Naive thymus-derived CD8-positive, alpha-beta T cell (primary cell): ENCODE data around the gene APOBEC3B. TPM values are rescaled to one million over a fixed set of nuclear protein-coding genes. Genes with fewer than 3 reads are reported as not detected.
"Not testable (repeated sequence)": the region's sequence is repeated elsewhere in the genome, so short reads cannot be mapped to it uniquely, and the experiment has no call there.

Source experiments
- ATAC-seq, 2 donors: fragments of 150-1000 bp; cut with Tn5 transposase in 1 of 2; sonication (Bioruptor Pico), chemical (Tn5 transposase) in 1 of 2; 1 replicate in 1 of 2; 2 replicates in 1 of 2; pipeline ENCODE4 v1.10.0; 2021; ENCODE audit warnings: mild to moderate bottlenecking in 2 of 2, moderate library complexity in 2 of 2
- POLR2A ChIA-PET: fragments of 350-600 bp; sonication (Branson Sonifier 250); formaldehyde crosslinking; loops from one replicate; lab custom pipeline; 2021; ENCODE audit warnings: antibody characterized with exemption; lab: Charles Lee
- DNase-seq, 10 donors: peaks; one replicate each; pipeline versions ENCODE4 v3.0.0 to v3.0.0-alpha.2; 2020 to 2022
- H3K27ac Mint-ChIP-seq, 10 donors: one replicate each; pipeline ENCODE4 v1.8.0; 2020 to 2022; ENCODE audit warnings: mild to moderate bottlenecking in 10 of 10, mixed read lengths in 10 of 10, moderate library complexity in 4 of 10, inconsistent platforms in 1 of 10
- H3K27me3 Mint-ChIP-seq, 5 donors: one replicate each; pipeline ENCODE4 v1.8.0; 2021 to 2022; ENCODE audit warnings: mixed read lengths in 5 of 5
- H3K36me3 Mint-ChIP-seq, 3 donors: one replicate each; pipeline ENCODE4 v1.8.0; 2020 to 2022; ENCODE audit warnings: mixed read lengths in 3 of 3, mild to moderate bottlenecking in 2 of 3, inconsistent platforms in 1 of 3
- H3K4me1 Mint-ChIP-seq, 4 donors: one replicate each; pipeline ENCODE4 v1.8.0; 2021 to 2022; ENCODE audit warnings: mixed read lengths in 4 of 4
- H3K4me3 Mint-ChIP-seq, 10 donors: one replicate each; pipeline ENCODE4 v1.8.0; 2020 to 2022; ENCODE audit warnings: mild to moderate bottlenecking in 10 of 10, mixed read lengths in 10 of 10, moderate library complexity in 6 of 10, inconsistent platforms in 1 of 10
- H3K9me3 Mint-ChIP-seq, 9 donors: one replicate each; pipeline ENCODE4 v1.8.0; 2020 to 2022; ENCODE audit warnings: mixed read lengths in 9 of 9, mild to moderate bottlenecking in 3 of 9, inconsistent platforms in 1 of 9, moderate library complexity in 1 of 9
- polyA plus RNA-seq, 3 donors: library from polyadenylated mRNA; unstranded; fragments of 300-500 nt; fragmentation: Illumina TruSeq; gene quantifications; one replicate each; pipeline ENCODE4 v1.2.3, GENCODE V29; 2021
- total RNA-seq, 8 experiments: library from RNA in 2 of 8; stranded (reverse) in 2 of 8; gene quantifications; one replicate each; pipeline ENCODE4 v1.2.3 and lab custom pipeline; 2021 to 2026

The APOBEC3B gene
- total and polyA plus RNA-seq, 5 experiments from 2014 or later, result 0.14 to 0.47 TPM; not detected in 3

DNA sequence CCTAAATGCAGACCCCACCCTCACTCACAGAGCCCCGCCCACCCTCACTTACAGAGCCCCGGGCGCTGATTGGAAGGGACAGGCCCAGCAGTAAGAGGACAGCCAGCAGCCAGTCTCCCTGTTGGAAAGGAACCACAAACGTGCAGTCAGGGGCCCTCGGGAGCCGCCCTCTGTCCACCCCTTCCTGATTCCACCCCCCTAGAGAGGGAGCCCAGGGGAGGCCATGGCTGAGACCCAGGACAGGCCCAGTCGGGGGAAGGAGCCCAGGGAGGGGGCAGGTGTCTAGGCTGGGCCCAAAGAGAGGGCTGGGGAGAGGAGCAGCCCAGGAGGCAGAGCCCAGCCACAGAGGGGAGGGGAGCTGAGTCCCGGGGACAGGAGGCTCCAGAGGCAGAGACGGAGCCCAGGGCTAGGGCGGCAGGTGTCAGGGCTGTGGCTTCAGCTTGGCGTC, 18.8 kb upstream of the APOBEC3B start:
- H3K9me3 Mint-ChIP-seq, H3K4me3 Mint-ChIP-seq, POLR2A ChIA-PET, H3K27me3 Mint-ChIP-seq, H3K4me1 Mint-ChIP-seq, H3K36me3 Mint-ChIP-seq, DNase-seq, ATAC-seq, H3K27ac Mint-ChIP-seq: not testable (repeated sequence)

DNA sequence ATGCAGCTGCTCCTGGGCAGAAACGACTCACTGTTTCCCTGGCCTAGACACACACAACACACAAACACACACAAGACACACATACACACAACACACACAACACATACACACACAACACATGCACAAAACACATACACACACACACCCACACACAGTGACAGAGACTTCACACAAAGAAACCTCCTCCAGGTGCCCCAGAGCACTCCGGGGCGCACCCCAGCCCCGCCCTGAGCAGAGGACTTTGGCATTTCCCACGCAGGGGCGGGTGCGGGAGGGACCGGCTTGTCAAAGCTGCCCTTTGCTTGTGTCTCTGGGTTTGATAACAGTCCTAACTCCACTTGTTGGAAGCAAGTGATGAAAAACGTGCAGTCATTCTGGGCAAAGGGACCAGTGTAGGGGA, 18.3 kb upstream of the APOBEC3B start:
- no peak for ATAC-seq
- peaks cover 0 to 8% (median 3%) of the 10 kb centered on the region in 5 donors for H3K27me3 Mint-ChIP-seq
- POLR2A ChIA-PET, result no interaction called here
- DNase-seq, result no peak
- H3K27ac Mint-ChIP-seq, result no peak overlapping the region
- H3K4me1 Mint-ChIP-seq, result peaks cover 0 to 6% (median 1%) of the 10 kb centered on the region in 4 donors
- no peak overlapping the region for H3K4me3 Mint-ChIP-seq
- H3K9me3 Mint-ChIP-seq, result no peaks in the 10 kb centered on the region
- H3K36me3 Mint-ChIP-seq, result no peaks in the 10 kb centered on the region

DNA sequence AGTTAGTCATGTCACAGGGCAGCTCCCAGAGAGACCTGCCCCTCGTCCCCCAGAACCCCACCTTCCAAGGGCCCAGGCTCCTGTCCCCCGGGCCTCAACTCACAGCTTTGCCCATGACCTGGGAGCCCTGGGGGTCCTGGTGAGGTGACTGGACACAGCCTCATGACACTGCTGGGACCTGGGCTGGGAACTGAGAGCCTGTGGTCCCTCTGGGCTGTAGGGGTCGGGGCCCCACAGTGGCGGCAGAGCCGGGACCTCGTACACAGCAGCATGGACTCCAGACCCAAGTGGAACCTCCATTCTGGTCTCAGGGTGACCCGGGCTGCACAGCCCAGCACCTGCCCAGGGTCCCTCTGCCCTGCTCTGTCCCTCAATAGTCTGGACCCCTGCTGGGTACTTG, 17.8 kb upstream of the APOBEC3B start:
- Mint-ChIP-seq H3K27me3 (peaks cover 0 to 12% (median 0%) of the 10 kb centered on the region in 5 donors), H3K36me3 (no peaks in the 10 kb centered on the region), H3K4me1 (peaks cover 0 to 5% (median 1%) of the 10 kb centered on the region in 4 donors), H3K9me3 (no peaks in the 10 kb centered on the region), H3K27ac (no peak overlapping the region), H3K4me3 (no peak overlapping the region)
- DNase-seq (no peak), ATAC-seq (no peak)
- POLR2A ChIA-PET, result no interaction called here

- Mint-ChIP-seq H3K27me3 (peaks cover 0 to 14% (median under 1%) of the 10 kb centered on the region in 5 donors), H3K4me1 (peaks cover 0 to 2% (median 0%) of the 10 kb centered on the region in 4 donors)
These were observed 17.2 kb upstream of the APOBEC3B start for GRCh38 chr22:38964989-38965388.

GRCh38 chr22:38965614-38966379, 16.4 kb upstream of the APOBEC3B start:
- ATAC-seq, result no peak
- Mint-ChIP-seq H3K4me3 (no peak overlapping the region), H3K27me3 (peaks cover 3 to 19% (median 8%) of the 10 kb centered on the region in 5 donors), H3K9me3 (no peaks in the 10 kb centered on the region), H3K27ac (no peak overlapping the region), H3K4me1 (peaks cover 0 to 2% (median 0%) of the 10 kb centered on the region in 4 donors), H3K36me3 (no peaks in the 10 kb centered on the region)
- no peak for DNase-seq
- POLR2A ChIA-PET, result no interaction called here

More at GRCh38 chr22:38964989-38965388, 17.2 kb upstream of the APOBEC3B start:
- no peak overlapping the region for H3K27ac Mint-ChIP-seq
- no peak overlapping the region for H3K4me3 Mint-ChIP-seq
- ATAC-seq (no peak), DNase-seq (no peak)
- H3K36me3 Mint-ChIP-seq, result no peaks in the 10 kb centered on the region
- POLR2A ChIA-PET, result no interaction called here
- no peaks in the 10 kb centered on the region for H3K9me3 Mint-ChIP-seq

GRCh38 chr22:38966380-38966702, 15.8 kb upstream of the APOBEC3B start:
- Mint-ChIP-seq H3K4me3 (no peak overlapping the region), H3K27ac (peak overlapping the region in 1 of 10 donors; percentile 75), H3K4me1 (peaks cover 0 to 2% (median 0%) of the 10 kb centered on the region in 4 donors), H3K9me3 (no peaks in the 10 kb centered on the region), H3K36me3 (no peaks in the 10 kb centered on the region), H3K27me3 (peaks cover 3 to 19% (median 14%) of the 10 kb centered on the region in 5 donors)
- DNase-seq, result no peak
- ATAC-seq, result no peak
- POLR2A ChIA-PET, result no interaction called here

- Mint-ChIP-seq H3K9me3 (no peaks in the 10 kb centered on the region), H3K27me3 (peaks cover 3 to 22% (median 14%) of the 10 kb centered on the region in 5 donors), H3K36me3 (no peaks in the 10 kb centered on the region), H3K27ac (peak overlapping the region in 1 of 10 donors; percentile 75), H3K4me3 (no peak overlapping the region), H3K4me1 (peaks cover 0 to 5% (median 0%) of the 10 kb centered on the region in 4 donors)
- ATAC-seq (no peak), DNase-seq (no peak)
- POLR2A ChIA-PET, result no interaction called here
These were observed 15.2 kb upstream of the APOBEC3B start for GRCh38 chr22:38966942-38967341.

DNA sequence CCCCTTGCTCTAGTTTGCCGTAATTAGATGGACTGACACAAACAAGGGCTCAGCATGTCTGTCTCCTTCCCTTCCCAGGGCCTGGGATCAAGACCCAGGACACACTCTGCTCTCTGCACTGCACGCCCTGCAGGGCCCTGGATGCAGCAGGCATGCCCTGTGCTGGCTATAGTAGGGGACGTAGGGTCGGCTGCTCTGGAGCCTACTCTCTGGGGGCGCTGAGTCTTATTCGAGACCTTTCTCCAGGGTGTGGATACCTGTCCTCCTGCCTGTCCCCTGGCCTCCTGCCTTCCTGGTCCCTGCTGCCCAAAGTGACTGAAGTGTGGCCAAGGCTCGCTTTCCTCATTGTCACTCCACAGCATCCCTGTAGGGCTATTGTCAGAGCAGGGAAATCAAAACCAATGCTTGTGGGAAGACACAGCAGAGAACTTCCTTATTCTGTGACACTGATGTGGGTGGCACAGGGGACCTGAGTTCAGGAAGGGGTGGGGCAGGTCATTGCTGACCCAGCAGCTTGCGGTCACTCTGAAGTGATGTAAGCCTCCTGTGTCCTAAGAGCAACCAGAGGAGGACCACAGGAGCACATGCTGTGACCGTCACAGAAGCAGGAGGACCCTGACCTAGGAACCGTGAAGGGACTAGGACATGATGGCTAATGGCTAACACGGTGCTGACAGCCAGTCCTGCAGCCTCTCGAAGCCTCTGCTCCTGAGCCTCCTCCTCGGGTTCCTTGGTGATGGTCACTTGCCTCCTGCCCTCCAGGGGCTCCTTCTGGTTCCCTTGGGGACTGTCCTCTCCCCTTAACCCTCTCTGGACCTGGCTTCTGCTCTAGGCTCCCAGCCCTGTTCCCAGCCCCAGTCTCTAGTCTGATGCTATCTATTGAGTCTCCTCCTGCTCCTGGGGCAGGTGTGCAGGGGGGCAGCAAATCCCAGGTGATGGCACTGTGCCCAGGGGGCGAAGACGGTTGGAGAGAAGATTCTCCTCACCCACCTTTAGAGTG, 14.4 kb upstream of the APOBEC3B start:
- Mint-ChIP-seq H3K36me3 (no peaks in the 10 kb centered on the region), H3K27me3 (peaks cover 3 to 28% (median 14%) of the 10 kb centered on the region in 5 donors), H3K9me3 (no peaks in the 10 kb centered on the region), H3K4me1 (peaks cover 0 to 5% (median 0%) of the 10 kb centered on the region in 4 donors), H3K4me3 (no peak overlapping the region), H3K27ac (no peak overlapping the region)
- POLR2A ChIA-PET, result no interaction called here
- ATAC-seq, result no peak
- DNase-seq, result no peak

- H3K27ac Mint-ChIP-seq, result no peak overlapping the region
- H3K36me3 Mint-ChIP-seq, result no peaks in the 10 kb centered on the region
- DNase-seq, result no peak
- H3K9me3 Mint-ChIP-seq, result no peaks in the 10 kb centered on the region
- H3K27me3 Mint-ChIP-seq, result peaks cover 3 to 28% (median 16%) of the 10 kb centered on the region in 5 donors
- peaks cover 0 to 4% (median 1%) of the 10 kb centered on the region in 4 donors for H3K4me1 Mint-ChIP-seq
- ATAC-seq, result no peak
- H3K4me3 Mint-ChIP-seq, result no peak overlapping the region
- POLR2A ChIA-PET, result no interaction called here
These were observed 13.3 kb upstream of the APOBEC3B start for GRCh38 chr22:38968801-38969200.

DNA sequence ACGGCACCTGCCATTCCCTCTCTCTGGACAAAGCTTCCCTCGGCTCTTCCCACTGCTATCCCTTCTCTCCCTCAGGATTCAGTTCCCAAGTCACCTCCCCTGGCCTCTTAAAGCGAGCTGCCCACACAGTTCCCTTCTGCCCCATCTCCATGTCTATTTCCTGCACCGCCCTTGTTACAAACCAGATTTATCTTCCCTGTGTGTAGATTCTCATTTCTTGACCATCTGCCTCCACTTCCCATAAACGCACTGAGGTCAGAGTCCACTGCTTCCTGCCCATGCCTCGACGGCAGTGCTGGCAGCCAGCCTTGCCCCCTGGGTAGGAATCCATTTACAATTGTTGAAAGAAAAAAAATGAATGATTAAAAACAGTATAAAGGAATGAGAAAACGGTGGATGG, 11.6 kb upstream of the APOBEC3B start:
- Mint-ChIP-seq H3K4me3 (no peak overlapping the region), H3K4me1 (peaks cover 0 to 3% (median 1%) of the 10 kb centered on the region in 4 donors), H3K27me3 (peaks cover 3 to 28% (median 16%) of the 10 kb centered on the region in 5 donors), H3K36me3 (no peaks in the 10 kb centered on the region), H3K27ac (no peak overlapping the region), H3K9me3 (no peaks in the 10 kb centered on the region)
- ATAC-seq (no peak), DNase-seq (peak in 1 of 10 donors; percentile 49)
- POLR2A ChIA-PET, result no interaction called here

DNA sequence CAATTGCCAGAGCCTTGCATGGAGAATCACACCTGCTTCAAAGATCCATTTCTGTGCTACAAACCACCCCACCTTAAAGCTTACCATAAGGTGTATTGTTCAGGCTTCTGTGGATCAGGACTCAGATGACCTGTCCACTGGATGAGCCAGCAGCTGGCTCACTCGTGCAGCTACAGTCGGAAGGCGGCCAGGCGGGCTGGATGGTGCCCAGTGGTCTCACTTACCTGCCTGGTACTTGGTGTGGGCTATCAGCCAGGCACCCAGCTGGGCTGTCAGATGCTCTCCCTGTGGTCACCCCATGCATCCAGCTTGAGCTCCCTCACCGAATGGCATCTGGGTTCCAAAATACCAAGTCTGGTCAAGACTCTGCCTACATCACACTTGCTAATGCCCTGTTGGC, 10.9 kb upstream of the APOBEC3B start:
- no peak overlapping the region for H3K4me3 Mint-ChIP-seq
- POLR2A ChIA-PET, result no interaction called here
- no peaks in the 10 kb centered on the region for H3K9me3 Mint-ChIP-seq
- H3K4me1 Mint-ChIP-seq, result peaks cover 0 to 3% (median 1%) of the 10 kb centered on the region in 4 donors
- H3K36me3 Mint-ChIP-seq, result no peaks in the 10 kb centered on the region
- ATAC-seq (no peak), DNase-seq (peak in 1 of 10 donors; percentile 56)
- peaks cover 3 to 28% (median 16%) of the 10 kb centered on the region in 5 donors for H3K27me3 Mint-ChIP-seq
- H3K27ac Mint-ChIP-seq, result no peak overlapping the region

GRCh38 chr22:38971791-38972190, 10.4 kb upstream of the APOBEC3B start:
- Mint-ChIP-seq H3K9me3 (no peaks in the 10 kb centered on the region), H3K27ac (peak overlapping the region in 1 of 10 donors; percentile 71), H3K36me3 (no peaks in the 10 kb centered on the region), H3K4me3 (no peak overlapping the region), H3K27me3 (peaks cover 3 to 28% (median 16%) of the 10 kb centered on the region in 5 donors), H3K4me1 (peaks cover 0 to 3% (median 1%) of the 10 kb centered on the region in 4 donors)
- POLR2A ChIA-PET, result interaction anchor here (0.7 kb wide), 1 partner anchor 13 kb away, joined by 3 read pairs; no protein-coding TSS in a partner anchor
- no peak for ATAC-seq
- DNase-seq, result no peak
